Activated CD4-positive, alpha-beta memory T cell treated with anti-CD3 and anti-CD28 coated beads, Interleukin-2, amount 10 ng/mL, durations not matched to agents 7 days and 5 days (primary cell): Measurements from ENCODE around the gene DTNBP1. TPM values are rescaled to one million over a fixed set of nuclear protein-coding genes. Genes with fewer than 3 reads are reported as not detected.

Experiments used
- CTCF ChIA-PET: fragments of 350-600 bp; sonication (Branson Sonifier 250); formaldehyde crosslinking; loops from one replicate; lab custom pipeline; 2021; ENCODE audit warnings: antibody characterized with exemption, inconsistent platforms; lab: Charles Lee
- POLR2A ChIA-PET: fragments of 350-600 bp; sonication (Branson Sonifier 250); formaldehyde crosslinking; loops from one replicate; lab custom pipeline; 2021; ENCODE audit warnings: antibody characterized with exemption; lab: Charles Lee
- DNase-seq: peaks from one replicate; pipeline ENCODE4 v3.0.0-alpha.2; 2020
- H3K27ac Mint-ChIP-seq: one replicate; pipeline ENCODE4 v1.8.0; 2021; ENCODE audit warnings: mild to moderate bottlenecking, mixed read lengths
- H3K27me3 Mint-ChIP-seq: one replicate; pipeline ENCODE4 v1.8.0; 2021; ENCODE audit warnings: mixed read lengths
- H3K36me3 Mint-ChIP-seq: one replicate; pipeline ENCODE4 v1.8.0; 2021; ENCODE audit warnings: low read depth, mixed read lengths
- H3K4me1 Mint-ChIP-seq: one replicate; pipeline ENCODE4 v1.8.0; 2021; ENCODE audit warnings: mixed read lengths
- H3K4me3 Mint-ChIP-seq: one replicate; pipeline ENCODE4 v1.8.0; 2021; ENCODE audit warnings: mild to moderate bottlenecking, mixed read lengths
- H3K9me3 Mint-ChIP-seq: one replicate; pipeline ENCODE4 v1.8.0; 2021; ENCODE audit warnings: mixed read lengths
- total RNA-seq, 2 experiments: library from RNA; stranded (reverse); gene quantifications; one replicate each; pipeline ENCODE4 v1.2.3, GENCODE V29; 2021

The DTNBP1 gene
- total RNA-seq, 2 experiments from 2014 or later, result 26.5 to 27.9 TPM

GRCh38 chr6:15593798-15594197 is 69.0 kb downstream of the DTNBP1 start:
- ChIA-PET CTCF (no interaction called here), POLR2A (no interaction called here)
- no peak overlapping the region for H3K27ac Mint-ChIP-seq
- H3K27me3 Mint-ChIP-seq, result no peaks in the 10 kb centered on the region
- no peak for DNase-seq
- H3K36me3 Mint-ChIP-seq, result peaks cover 16% of the 10 kb centered on the region
- no peaks in the 10 kb centered on the region for H3K9me3 Mint-ChIP-seq
- H3K4me3 Mint-ChIP-seq, result no peak overlapping the region
- peaks cover 13% of the 10 kb centered on the region for H3K4me1 Mint-ChIP-seq

- no peaks in the 10 kb centered on the region for H3K27me3 Mint-ChIP-seq
- H3K9me3 Mint-ChIP-seq, result no peaks in the 10 kb centered on the region
- peaks cover 16% of the 10 kb centered on the region for H3K36me3 Mint-ChIP-seq
- H3K27ac Mint-ChIP-seq, result no peak overlapping the region
- POLR2A ChIA-PET, result no interaction called here
- H3K4me1 Mint-ChIP-seq, result peaks cover 13% of the 10 kb centered on the region
- no peak overlapping the region for H3K4me3 Mint-ChIP-seq
- CTCF ChIA-PET, result no interaction called here
- no peak for DNase-seq
Observed at GRCh38 chr6:15592610-15593009, 70.2 kb downstream of the DTNBP1 start.

GRCh38 chr6:15588971-15589634 is 73.7 kb downstream of the DTNBP1 start:
- Mint-ChIP-seq H3K4me3 (no peak overlapping the region), H3K9me3 (no peaks in the 10 kb centered on the region), H3K36me3 (peaks cover 8% of the 10 kb centered on the region), H3K27ac (no peak overlapping the region), H3K27me3 (no peaks in the 10 kb centered on the region), H3K4me1 (peaks cover 13% of the 10 kb centered on the region)
- no peak for DNase-seq
- CTCF ChIA-PET, result no interaction called here
- POLR2A ChIA-PET, result no interaction called here

- no peak overlapping the region for H3K4me3 Mint-ChIP-seq
- DNase-seq, result no peak
- H3K9me3 Mint-ChIP-seq, result no peaks in the 10 kb centered on the region
- ChIA-PET CTCF (no interaction called here), POLR2A (interaction anchor here (1.5 kb wide), 1 partner anchor 53 kb away, joined by 3 read pairs; no protein-coding TSS in a partner anchor)
- no peaks in the 10 kb centered on the region for H3K27me3 Mint-ChIP-seq
- no peak overlapping the region for H3K27ac Mint-ChIP-seq
- peaks cover 5% of the 10 kb centered on the region for H3K36me3 Mint-ChIP-seq
- H3K4me1 Mint-ChIP-seq, result peaks cover 13% of the 10 kb centered on the region
Observed at GRCh38 chr6:15586503-15586902, 76.3 kb downstream of the DTNBP1 start.

GRCh38 chr6:15585760-15586214 is 77.0 kb downstream of the DTNBP1 start:
- H3K4me1 Mint-ChIP-seq, result peaks cover 13% of the 10 kb centered on the region
- H3K4me3 Mint-ChIP-seq, result no peak overlapping the region
- peaks cover 5% of the 10 kb centered on the region for H3K36me3 Mint-ChIP-seq
- ChIA-PET POLR2A (interaction anchor here (1.5 kb wide), 1 partner anchor 52 kb away, joined by 3 read pairs; no protein-coding TSS in a partner anchor), CTCF (no interaction called here)
- DNase-seq, result no peak
- no peaks in the 10 kb centered on the region for H3K27me3 Mint-ChIP-seq
- no peaks in the 10 kb centered on the region for H3K9me3 Mint-ChIP-seq
- H3K27ac Mint-ChIP-seq, result no peak overlapping the region

- no peak overlapping the region for H3K4me3 Mint-ChIP-seq
- DNase-seq, result no peak
- H3K27ac Mint-ChIP-seq, result no peak overlapping the region
- H3K27me3 Mint-ChIP-seq, result no peaks in the 10 kb centered on the region
- H3K36me3 Mint-ChIP-seq, result peaks cover 3% of the 10 kb centered on the region
- POLR2A ChIA-PET, result no interaction called here
- no peaks in the 10 kb centered on the region for H3K9me3 Mint-ChIP-seq
- CTCF ChIA-PET, result no interaction called here
- no peaks in the 10 kb centered on the region for H3K4me1 Mint-ChIP-seq
Observed at GRCh38 chr6:15582499-15582898, 80.3 kb downstream of the DTNBP1 start.

- peaks cover 3% of the 10 kb centered on the region for H3K36me3 Mint-ChIP-seq
- H3K4me3 Mint-ChIP-seq, result no peak overlapping the region
- no peak for DNase-seq
- H3K27me3 Mint-ChIP-seq, result no peaks in the 10 kb centered on the region
- H3K27ac Mint-ChIP-seq, result no peak overlapping the region
- CTCF ChIA-PET, result no interaction called here
- POLR2A ChIA-PET, result no interaction called here
- H3K9me3 Mint-ChIP-seq, result no peaks in the 10 kb centered on the region
- no peaks in the 10 kb centered on the region for H3K4me1 Mint-ChIP-seq
Observed at GRCh38 chr6:15581751-15582150, 81.1 kb downstream of the DTNBP1 start.

- Mint-ChIP-seq H3K4me3 (no peak overlapping the region), H3K4me1 (peaks cover 3% of the 10 kb centered on the region), H3K36me3 (peaks cover 3% of the 10 kb centered on the region), H3K27ac (no peak overlapping the region), H3K27me3 (no peaks in the 10 kb centered on the region), H3K9me3 (no peaks in the 10 kb centered on the region)
- no peak for DNase-seq
- ChIA-PET CTCF (no interaction called here), POLR2A (no interaction called here)
Observed at GRCh38 chr6:15580326-15580725, 82.5 kb downstream of the DTNBP1 start.

- ChIA-PET CTCF (interaction anchor here (1.0 kb wide), 1 partner anchor 45 kb away, joined by 3 read pairs; no protein-coding TSS in a partner anchor), POLR2A (no interaction called here)
- Mint-ChIP-seq H3K27ac (no peak overlapping the region), H3K27me3 (no peaks in the 10 kb centered on the region), H3K36me3 (peaks cover 3% of the 10 kb centered on the region), H3K4me3 (no peak overlapping the region), H3K4me1 (peaks cover 3% of the 10 kb centered on the region), H3K9me3 (no peaks in the 10 kb centered on the region)
- DNase-seq, result no peak
Observed at GRCh38 chr6:15578716-15579391, 84.0 kb downstream of the DTNBP1 start.

GRCh38 chr6:15577550-15578171 is 85.2 kb downstream of the DTNBP1 start:
- ChIA-PET CTCF (no interaction called here), POLR2A (no interaction called here)
- no peak overlapping the region for H3K4me3 Mint-ChIP-seq
- H3K27ac Mint-ChIP-seq, result no peak overlapping the region
- no peak for DNase-seq
- H3K27me3 Mint-ChIP-seq, result no peaks in the 10 kb centered on the region
- peaks cover 3% of the 10 kb centered on the region for H3K4me1 Mint-ChIP-seq
- no peaks in the 10 kb centered on the region for H3K9me3 Mint-ChIP-seq
- H3K36me3 Mint-ChIP-seq, result peaks cover 3% of the 10 kb centered on the region

GRCh38 chr6:15577106-15577505 is 85.7 kb downstream of the DTNBP1 start:
- Mint-ChIP-seq H3K27ac (no peak overlapping the region), H3K9me3 (no peaks in the 10 kb centered on the region), H3K36me3 (peaks cover 3% of the 10 kb centered on the region), H3K27me3 (no peaks in the 10 kb centered on the region), H3K4me1 (peaks cover 3% of the 10 kb centered on the region), H3K4me3 (no peak overlapping the region)
- ChIA-PET POLR2A (no interaction called here), CTCF (no interaction called here)
- DNase-seq, result no peak

GRCh38 chr6:15575357-15576033 is 87.3 kb downstream of the DTNBP1 start:
- no peak overlapping the region for H3K4me3 Mint-ChIP-seq
- H3K9me3 Mint-ChIP-seq, result no peaks in the 10 kb centered on the region
- H3K27ac Mint-ChIP-seq, result no peak overlapping the region
- POLR2A ChIA-PET, result no interaction called here
- CTCF ChIA-PET, result no interaction called here
- DNase-seq, result no peak
- no peaks in the 10 kb centered on the region for H3K27me3 Mint-ChIP-seq
- H3K36me3 Mint-ChIP-seq, result peaks cover 9% of the 10 kb centered on the region
- peaks cover 3% of the 10 kb centered on the region for H3K4me1 Mint-ChIP-seq

- POLR2A ChIA-PET, result no interaction called here
- H3K27me3 Mint-ChIP-seq, result no peaks in the 10 kb centered on the region
- H3K9me3 Mint-ChIP-seq, result no peaks in the 10 kb centered on the region
- DNase-seq, result no peak
- H3K4me1 Mint-ChIP-seq, result peaks cover 3% of the 10 kb centered on the region
- CTCF ChIA-PET, result no interaction called here
- peaks cover 9% of the 10 kb centered on the region for H3K36me3 Mint-ChIP-seq
- no peak overlapping the region for H3K27ac Mint-ChIP-seq
- H3K4me3 Mint-ChIP-seq, result no peak overlapping the region
Observed at GRCh38 chr6:15574486-15574885, 88.3 kb downstream of the DTNBP1 start.
